HG02759 (cell line): ENCODE results near the gene UPK3BL1.

Source experiments
- ATAC-seq: cut with Tn5 transposase; IDR thresholded peaks from one replicate; pipeline ENCODE4 v1.9.1; 2021; ENCODE audit warnings: mild to moderate bottlenecking, moderate library complexity; ENCODE audit not compliant: unreplicated experiment

UPK3BL1 gene

DNA sequence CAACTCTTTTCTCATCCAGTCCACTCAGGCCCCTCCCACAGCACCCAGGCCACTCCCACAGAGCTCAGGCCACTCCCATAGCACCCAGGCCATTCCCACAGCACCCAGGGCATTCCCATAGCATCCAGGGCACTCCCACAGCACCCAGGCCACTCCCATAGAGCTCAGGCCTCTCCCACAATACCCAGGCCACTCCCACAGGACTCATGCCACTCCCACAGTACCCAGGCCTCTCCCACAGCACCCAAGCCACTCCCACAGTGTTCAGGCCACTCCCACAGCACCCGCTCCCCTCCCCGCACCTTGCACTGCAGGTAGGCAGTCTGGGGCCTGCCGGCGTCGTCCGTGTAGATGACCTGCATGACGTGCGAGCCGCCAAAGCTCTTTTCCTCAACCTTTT lies 52.7 kb downstream of the UPK3BL1 start:
- peak; percentile 41 for ATAC-seq
